Left renal pelvis (tissue), 4 donors: ENCODE measurements around the gene IGF1. TPM values are rescaled to one million over a fixed set of nuclear protein-coding genes. Genes with fewer than 3 reads are reported as not detected.
"Not testable (repeated sequence)": the region's sequence is repeated elsewhere in the genome, so short reads cannot be mapped to it uniquely, and the experiment has no call there.

Experiments
- DNase-seq, 4 donors: peaks; one replicate each; pipeline ENCODE4 v3.0.0-alpha.2; 2013; ENCODE audit warnings: low read depth in 4 of 4, low spot score in 3 of 4
- polyA plus RNA-seq, 4 donors: library from polyadenylated mRNA; unstranded; fragments of 120-200 nt; gene quantifications; one replicate each; pipeline ENCODE4 v1.2.1, GENCODE V29; 2013; ENCODE audit not compliant: insufficient read length in 4 of 4

Gene IGF1
- polyA plus RNA-seq, 4 donors = 2.8 to 262 (median 18.0) TPM

DNA sequence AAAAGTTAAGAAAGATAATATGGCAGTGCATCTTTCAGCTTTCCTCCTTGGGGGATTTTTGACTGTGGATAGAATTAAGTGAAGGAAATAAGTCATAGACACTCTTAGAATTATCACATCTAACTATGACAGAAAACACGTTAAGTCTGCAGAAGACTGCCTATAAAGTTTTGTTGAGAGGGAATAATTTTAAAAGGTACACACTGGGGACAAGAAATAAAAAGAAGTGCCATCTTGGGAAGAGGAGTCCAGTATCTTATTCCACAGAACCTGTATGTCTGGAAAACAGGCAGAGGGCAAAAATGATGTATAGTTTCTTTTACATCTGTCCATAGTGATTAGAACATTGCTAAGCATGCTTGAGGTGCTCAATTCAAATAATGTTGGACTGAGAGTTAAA, 80.7 kb downstream of the IGF1 start:
- DNase-seq = no peak

DNA sequence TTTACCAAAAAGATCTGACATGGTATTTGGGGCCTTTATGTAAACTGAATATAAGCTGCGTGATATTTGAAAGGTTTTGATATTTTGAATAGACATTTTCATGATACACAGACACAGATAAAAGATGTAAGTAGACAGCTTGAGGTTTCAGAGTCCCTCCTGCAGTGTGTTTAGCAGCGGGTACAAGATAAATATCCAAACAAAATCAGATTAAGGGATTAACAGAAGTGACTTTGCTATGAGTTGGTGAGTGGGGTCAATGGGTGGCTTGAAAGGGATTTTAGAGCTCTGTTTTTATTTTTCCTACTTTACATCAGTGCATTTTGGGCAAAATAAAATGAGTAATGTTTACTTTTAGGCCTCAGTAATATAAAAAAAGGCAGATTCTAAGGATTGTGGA, 84.1 kb downstream of the IGF1 start:
- no peak for DNase-seq

DNA sequence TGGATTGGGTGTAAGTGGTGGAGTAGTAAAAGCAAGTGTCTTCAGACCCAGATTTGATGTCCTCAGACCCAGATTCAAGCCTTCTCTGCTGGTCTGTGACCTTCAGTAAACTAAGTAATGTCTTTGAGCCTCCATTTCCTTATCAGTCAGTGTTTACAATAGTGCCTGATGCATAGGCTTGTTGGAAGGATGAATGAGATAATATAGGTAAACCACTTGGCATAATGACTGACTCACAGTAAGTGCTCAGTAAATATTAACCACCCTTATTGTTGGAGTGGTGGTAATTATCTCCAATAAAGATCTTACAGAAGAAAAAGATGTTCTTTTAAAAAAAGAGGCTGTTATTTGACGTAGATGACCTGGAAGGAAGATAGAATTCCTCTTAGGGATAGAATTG, 86.2 kb downstream of the IGF1 start:
- no peak for DNase-seq

DNA sequence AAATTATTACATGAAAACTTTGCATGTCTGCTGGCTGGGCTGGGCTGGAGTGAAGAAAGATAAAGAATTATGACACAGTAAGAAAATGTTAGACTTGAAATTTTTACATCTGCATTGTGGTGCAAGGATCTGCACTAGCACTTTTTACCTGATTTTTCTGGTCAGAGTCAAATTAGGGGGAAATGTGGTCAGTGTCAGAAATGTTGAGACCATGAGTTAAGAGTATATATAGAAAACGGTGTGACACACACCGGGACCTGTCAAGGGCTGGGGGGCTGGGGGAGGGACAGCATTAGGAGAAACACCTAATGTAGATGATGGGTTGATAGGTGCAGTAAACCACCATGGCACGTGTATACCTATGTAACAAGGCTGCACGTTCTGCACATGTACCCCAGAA, 90.3 kb downstream of the IGF1 start:
- no peak for DNase-seq

DNA sequence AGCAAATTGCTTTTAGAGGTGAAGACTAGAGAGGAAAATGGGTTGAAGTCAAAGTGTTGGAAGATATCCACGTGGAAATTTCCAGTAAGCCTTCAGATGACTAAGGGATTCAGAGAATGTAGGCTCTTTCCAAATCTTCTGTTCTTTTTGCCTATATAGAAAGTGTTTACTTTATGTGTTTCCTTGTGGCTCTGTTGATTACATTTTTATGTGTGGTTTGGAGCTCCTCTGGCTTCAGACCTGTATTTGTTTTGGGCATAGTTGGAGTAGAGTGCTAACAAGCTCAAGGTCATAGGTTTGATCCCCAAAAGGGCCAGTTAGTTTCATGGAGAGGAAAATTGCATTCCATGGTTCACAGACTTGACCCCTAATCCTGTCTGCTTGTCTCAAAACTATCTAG, 91.9 kb downstream of the IGF1 start:
- no peak for DNase-seq

DNA sequence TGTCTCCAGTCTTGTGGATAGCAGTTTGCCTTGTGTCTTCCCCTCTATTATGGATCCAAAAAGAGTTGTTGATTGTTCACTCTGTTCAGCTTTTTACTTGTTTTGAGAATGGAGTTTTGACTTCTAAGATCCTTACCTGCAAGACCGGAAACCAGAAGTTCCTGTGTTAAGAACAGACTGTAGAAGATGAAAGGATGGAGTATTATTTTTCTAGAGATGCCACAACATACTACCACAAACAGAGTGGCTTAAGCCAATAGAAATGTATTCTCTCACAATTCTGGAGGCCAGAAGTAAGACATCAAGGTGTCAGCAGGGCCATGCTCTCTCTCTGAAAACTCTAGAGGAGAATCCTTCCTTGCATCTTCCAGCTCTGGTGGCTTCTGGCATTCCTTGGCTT, 95.0 kb downstream of the IGF1 start:
- DNase-seq = no peak

DNA sequence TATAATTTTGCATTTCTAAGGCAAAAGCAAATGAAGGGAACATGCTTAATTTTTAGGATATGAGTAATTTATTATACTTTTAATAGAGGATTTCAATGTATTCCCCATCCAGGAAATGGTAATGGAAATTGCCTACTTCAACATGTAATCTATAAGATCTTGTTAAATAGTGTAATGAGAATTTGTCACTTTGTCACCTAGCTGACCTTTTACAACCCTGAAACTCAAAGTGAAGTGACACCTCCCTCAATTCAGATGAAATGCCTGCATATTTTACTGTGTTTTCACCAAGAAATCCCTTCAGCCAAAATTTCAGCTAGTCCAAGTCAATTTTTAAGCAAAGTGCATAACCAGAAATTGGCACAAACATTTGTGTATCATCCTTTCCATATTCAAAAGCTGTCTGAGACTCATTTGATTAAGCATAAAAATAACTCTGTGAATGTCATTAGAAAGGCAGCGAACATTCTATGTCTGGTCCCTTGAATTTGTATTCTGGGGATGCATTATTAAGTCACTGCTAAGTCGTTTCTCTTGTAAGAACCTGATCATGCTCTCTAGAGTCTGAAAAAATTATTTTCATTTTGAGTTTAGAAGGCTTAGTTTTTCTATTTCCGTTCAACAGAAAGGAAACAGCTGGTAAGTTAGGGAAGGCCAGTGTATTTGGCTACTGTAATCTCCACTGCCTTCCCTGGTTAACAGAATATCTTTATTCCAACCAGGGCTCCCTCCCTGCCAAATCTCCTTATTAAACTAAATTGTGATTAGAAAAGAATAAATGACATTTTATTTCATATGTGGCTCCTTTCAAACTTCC, 100.8 kb downstream of the IGF1 start:
- DNase-seq = no peak

DNA sequence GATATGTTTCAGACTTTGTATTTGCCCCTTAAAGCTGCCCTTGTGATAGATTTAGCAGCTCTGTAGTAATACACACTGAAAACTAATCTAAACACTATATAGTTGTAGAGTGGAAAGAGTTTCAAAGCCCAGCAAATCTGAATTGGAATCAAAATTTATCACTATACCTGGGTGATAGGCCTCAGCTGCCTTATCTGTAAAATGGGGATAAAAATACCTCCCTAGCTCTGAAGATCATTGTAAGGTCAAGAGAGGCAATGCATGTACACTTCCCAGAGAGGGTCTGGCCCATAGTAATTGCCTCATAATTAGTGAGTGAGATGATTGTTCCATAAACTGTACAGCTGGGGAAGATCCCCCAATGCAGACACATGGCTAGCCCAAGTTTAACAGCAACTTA, 103.6 kb downstream of the IGF1 start:
- DNase-seq = no peak

DNA sequence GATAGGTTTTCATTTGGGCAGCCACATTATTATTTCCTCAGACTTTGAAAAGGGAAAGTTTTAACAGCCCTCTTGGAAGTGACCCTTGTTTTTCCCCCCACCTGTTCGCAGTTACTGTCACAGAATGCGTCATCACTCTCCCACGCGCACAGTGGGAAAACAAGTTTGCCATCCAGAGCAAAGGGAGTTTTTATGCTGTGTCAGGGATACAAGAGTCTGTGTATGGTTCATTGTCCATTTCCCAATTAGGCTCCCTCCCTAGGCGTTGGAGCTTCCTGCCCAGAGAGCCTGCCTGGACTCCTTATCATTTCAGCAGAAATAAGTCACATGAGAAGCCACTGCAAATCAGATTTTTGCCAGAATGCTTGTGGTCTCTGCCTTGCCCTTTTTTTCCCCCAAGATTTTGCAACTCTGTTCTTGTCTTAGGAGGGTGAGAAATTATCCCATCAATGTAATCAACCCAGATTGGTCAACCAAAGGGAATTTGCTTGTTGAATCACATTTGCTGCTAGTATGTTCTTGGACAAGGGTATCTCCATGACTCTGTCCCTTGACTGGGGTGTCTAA, 104.1 kb downstream of the IGF1 start:
- no peak for DNase-seq

DNA sequence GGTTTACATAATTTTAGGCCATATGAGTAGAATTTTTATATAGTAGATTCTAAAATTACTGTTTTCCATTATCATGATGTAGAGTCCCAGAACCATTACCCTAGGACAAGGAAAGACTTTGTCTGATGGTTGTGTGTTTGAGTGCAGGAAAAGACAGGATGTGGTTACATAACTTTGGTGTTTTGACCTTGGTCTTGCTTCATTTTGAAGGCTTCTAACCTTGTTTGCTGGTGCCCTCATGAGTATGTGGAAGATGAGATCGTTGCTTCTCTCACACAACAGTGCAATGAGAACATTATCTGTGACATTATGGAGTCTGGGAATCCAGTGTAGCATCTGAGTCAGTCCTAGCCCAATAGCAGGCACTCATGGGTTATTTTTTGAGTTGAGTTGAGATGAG, 106.2 kb downstream of the IGF1 start:
- DNase-seq = no peak

DNA sequence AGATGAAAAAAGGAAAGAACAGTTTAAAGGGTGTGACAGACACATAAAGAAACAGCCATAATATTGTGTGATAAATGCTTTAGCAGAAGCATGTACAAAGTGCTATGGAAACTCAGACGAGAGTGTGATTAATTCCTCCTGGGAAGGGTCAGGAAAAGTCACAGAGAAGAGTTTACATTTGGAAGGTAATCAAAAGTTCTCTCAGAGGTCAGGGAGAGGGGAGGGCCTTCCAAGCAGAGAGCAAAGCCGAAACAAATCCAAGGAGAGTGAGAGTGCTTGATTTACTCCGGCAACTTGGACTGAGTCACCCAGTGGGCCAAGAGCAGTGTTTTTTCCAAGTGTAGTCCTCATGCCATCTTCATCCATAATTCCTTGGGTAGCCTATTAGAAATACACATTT, 108.3 kb downstream of the IGF1 start:
- DNase-seq = no peak

DNA sequence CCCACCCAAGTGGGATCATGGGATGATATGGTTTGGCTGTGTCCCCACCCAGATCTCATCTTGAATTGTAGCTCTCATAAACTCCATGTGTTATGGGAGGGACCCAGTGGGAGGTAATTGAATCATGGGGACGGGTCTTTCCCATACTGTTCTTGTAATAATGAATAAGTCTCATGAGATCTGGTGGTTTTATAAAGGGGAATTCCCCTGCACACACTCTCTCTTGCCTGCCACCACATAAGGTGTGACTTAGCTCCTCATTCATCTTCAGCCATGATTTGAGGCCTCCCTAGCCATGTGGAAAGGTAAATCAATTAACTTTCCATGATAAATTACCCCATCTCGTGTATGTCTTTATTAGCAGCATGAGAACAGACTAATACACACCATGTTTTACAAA, 109.2 kb downstream of the IGF1 start:
- no peak for DNase-seq

DNA sequence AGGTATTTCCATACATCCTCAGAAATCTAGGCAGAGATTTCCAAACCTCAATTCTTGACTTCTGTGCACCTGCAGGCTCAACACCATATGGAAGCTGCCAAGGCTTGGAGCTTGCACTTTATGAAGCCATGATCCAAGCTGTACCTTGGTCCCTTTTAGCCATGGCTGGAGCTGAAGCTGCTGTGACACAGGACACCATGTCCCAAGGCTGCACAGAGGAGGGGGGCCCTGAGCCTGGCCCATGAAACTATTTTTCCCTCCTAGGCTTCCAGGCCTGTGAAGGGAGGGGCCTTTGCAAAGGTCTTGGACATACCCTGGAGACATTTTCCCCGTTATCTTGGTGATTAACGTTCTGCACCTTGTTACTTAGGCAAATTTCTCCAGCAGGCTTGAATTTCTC, 110.5 kb downstream of the IGF1 start:
- DNase-seq = no peak

DNA sequence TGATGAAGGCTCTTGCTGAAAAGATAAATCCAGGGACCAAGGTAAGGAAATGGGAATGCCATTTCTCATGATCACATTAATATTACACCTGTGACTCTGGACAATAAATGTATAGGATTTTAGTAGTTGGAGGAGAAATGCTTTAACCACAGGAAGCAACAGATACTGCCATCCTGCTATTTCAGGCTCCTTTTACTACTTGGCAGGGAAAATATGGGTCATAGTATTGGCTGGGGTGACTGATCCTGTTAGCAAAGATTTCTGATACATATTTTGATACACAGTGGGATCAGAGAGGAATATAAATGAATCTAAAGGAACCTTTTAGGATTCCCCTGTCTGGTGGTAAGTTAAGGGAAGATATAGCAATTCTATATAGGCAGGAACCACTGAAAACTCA, 115.0 kb downstream of the IGF1 start:
- DNase-seq = no peak

DNA sequence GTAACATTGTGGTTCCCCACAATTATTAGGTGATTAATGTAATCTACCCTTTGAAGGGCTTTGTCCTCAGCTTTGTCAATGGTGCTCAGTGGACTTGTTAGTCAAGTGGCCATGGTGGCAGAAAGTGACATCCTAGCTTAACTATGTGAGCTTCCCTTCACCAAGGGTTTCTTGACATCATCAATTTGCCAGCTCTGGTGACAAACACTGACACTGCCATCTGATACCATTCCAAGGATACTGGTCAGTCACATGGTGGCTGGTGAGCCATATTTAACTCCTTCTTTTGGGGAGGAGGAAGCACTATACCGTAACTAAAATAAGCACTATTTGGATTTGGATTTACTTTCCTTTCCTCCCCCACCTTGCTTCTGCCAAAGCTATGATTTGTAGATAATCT, 115.7 kb downstream of the IGF1 start:
- DNase-seq = no peak

DNA sequence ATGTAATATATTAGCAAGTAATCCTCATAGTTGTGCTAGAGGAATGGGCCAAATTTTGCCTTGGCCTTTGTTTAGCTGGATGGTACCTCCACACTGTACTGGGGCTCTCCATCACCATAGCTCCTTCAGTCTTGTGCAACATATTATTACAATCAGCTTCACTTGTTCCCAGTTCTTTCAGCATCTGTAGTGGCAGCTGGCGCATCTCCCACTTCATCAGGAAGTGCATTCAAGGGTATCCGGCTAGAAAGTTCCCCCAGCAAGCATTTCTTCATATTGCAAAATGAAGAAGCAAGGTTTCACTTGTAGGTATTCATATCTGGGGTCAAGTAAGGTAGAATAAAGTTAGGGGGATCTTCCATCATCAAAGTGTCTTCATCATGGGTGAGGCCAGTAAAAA, 123.7 kb downstream of the IGF1 start:
- DNase-seq = no peak

DNA sequence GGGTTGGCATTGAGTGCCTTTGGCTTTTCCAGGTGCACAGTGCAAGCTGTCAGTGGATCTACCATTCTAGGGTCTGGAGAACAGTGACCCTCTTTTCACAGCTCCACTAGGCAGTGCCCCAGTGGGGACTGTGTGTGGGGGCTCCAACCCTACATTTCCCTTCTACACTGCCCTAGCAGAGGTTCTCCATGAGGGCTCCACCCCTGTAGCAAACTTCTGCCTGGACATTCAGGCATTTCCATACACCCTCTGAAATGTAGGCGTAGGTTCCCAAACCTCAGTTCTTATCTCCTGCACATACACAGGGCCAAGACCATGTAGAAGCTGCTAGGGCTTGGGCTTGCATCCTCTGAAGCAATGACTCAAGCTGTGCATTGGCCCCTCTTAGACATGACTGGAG, 126.1 kb downstream of the IGF1 start:
- DNase-seq = not testable (repeated sequence)

DNA sequence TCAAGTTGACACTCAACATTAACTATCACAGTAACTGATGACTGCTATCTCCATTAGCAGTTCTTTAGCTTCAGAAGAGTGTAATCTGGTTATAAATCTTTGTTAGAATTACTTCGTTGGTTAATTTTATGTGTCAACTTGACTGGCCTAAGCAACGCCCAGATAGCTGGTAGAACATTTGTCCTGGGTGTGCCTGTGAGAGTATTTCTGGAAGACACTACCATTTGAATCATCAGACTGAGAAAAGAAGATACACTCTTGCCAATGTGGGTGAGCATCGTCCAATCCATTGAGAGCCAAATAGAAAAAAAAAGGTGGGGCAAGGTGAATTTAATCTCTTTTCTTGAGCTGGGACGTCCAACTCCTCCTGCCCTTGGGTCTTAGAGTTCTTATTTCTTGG, 129.0 kb downstream of the IGF1 start:
- DNase-seq = no peak

DNA sequence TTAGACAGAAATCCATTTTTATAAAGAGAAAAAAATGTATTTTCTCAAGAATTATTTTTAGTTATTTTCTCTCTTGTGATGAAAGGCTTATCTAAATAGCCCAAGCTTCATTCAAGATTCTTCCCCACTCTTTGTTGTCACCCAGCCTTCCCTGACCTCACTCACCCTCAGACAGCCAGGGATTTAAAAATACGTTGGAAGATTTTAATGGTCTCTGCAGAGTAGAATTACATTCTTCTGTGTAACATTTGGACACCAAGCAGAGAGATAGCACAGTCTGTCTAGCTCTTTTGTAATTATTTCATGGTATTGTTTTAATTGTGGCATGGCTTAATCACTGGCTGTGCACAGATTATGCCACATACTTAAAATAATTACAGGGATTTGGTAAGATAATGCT, 130.3 kb downstream of the IGF1 start:
- no peak for DNase-seq

DNA sequence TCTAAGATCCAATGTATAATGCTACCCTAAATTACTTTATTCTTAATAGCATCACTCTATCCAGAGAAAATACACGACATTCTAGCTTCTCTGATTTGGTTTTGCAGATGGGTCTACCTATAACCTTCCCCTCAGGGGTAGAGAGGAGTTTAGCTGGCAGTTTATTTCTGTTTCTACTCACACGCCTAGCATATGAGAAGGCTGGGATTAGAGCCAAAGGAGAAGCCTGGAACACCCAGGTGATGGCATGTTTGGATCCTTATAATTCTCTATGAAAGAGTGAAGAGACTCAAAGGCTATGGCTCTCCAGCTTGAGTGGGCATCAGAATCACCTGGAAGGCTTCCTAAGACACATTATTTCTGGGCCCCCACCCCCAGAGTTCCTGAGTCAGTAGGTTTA, 131.3 kb downstream of the IGF1 start:
- DNase-seq = no peak

DNA sequence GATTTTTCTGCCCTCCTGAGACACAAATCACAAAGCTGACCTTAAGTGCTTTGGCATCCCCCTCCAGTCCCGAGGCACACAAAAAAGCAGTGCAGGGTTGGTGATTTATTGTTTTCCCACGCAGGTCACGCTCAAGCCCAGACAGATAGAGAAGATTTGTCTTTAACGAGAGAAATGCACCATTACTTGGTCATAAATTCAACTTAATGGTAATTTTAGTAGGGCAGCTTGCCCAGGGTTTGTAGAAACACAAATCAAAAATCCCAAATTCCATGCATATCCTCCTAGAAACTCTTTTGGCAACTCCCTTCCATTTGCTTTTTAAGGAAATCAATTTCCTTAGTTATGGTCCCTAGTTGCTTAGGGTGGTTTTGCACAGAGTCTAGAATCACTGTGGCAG, 132.6 kb downstream of the IGF1 start:
- DNase-seq = no peak
